Neural cell (in vitro differentiated cells): ENCODE measurements around the gene TRABD2A.

ENCODE experiments used
- CTCF ChIP-seq: fragments of 450-650 bp; IDR thresholded peaks from 2 replicates; pipeline ENCODE4 v1.5.1; 2014; ENCODE audit warnings: antibody characterized with exemption, mild to moderate bottlenecking, moderate library complexity; ENCODE audit not compliant: poor library complexity, severe bottlenecking
- EP300 ChIP-seq: fragments of 450-650 bp; conservative IDR thresholded peaks from 2 replicates; pipeline ENCODE4 v1.6.1; 2014; ENCODE audit warnings: antibody characterized with exemption, mild to moderate bottlenecking, moderate library complexity; ENCODE audit not compliant: poor library complexity, severe bottlenecking
- EZH2 ChIP-seq: fragments of 200-600, 300-800 bp; shearing (Covaris generic), sonication (generic); IDR thresholded peaks from 2 replicates; pipeline ENCODE4 v1.6.1; 2014; ENCODE audit warnings: antibody characterized with exemption, low read length, borderline replicate concordance, mild to moderate bottlenecking; ENCODE audit not compliant: insufficient read depth, poor library complexity, severe bottlenecking
- POLR2AphosphoS5 ChIP-seq: IDR thresholded peaks from 2 replicates; pipeline ENCODE4 v1.6.1; 2012
- SMC3 ChIP-seq: fragments of 450-650 bp; conservative IDR thresholded peaks from 2 replicates; pipeline ENCODE4 v1.6.1; 2014; ENCODE audit warnings: antibody characterized with exemption, mild to moderate bottlenecking, moderate library complexity; ENCODE audit not compliant: poor library complexity
- TAF1 ChIP-seq: IDR thresholded peaks from 2 replicates; pipeline ENCODE4 v1.6.1; 2012; ENCODE audit warnings: low read depth
- TF ChIP-seq, protein P1 (sequence below): IDR thresholded peaks from 2 replicates; pipeline ENCODE4 v1.6.1; 2012; ENCODE audit warnings: borderline replicate concordance

- TF ChIP-seq CTCF (no peak), SMC3 (no peak), TAF1 (no peak), POLR2AphosphoS5 (no peak), EP300 (no peak), EZH2 (no peak)
- TF ChIP-seq, protein P1, sequence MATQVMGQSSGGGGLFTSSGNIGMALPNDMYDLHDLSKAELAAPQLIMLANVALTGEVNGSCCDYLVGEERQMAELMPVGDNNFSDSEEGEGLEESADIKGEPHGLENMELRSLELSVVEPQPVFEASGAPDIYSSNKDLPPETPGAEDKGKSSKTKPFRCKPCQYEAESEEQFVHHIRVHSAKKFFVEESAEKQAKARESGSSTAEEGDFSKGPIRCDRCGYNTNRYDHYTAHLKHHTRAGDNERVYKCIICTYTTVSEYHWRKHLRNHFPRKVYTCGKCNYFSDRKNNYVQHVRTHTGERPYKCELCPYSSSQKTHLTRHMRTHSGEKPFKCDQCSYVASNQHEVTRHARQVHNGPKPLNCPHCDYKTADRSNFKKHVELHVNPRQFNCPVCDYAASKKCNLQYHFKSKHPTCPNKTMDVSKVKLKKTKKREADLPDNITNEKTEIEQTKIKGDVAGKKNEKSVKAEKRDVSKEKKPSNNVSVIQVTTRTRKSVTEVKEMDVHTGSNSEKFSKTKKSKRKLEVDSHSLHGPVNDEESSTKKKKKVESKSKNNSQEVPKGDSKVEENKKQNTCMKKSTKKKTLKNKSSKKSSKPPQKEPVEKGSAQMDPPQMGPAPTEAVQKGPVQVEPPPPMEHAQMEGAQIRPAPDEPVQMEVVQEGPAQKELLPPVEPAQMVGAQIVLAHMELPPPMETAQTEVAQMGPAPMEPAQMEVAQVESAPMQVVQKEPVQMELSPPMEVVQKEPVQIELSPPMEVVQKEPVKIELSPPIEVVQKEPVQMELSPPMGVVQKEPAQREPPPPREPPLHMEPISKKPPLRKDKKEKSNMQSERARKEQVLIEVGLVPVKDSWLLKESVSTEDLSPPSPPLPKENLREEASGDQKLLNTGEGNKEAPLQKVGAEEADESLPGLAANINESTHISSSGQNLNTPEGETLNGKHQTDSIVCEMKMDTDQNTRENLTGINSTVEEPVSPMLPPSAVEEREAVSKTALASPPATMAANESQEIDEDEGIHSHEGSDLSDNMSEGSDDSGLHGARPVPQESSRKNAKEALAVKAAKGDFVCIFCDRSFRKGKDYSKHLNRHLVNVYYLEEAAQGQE, result no peak
Observed at GRCh38 chr2:84827978-84828575, 52.8 kb downstream of the TRABD2A start.
